SHP77 (cell line): Measurements from ENCODE around the gene PRDM16.
A peak's percentile ranks its signal among the peaks of the same experiment; 100 is the strongest.

Experiments used
- DNase-seq, 2 experiments: peaks; one replicate each; lab custom pipeline; 2025; lab: John Stamatoyannopoulos, UW

Gene PRDM16

DNA sequence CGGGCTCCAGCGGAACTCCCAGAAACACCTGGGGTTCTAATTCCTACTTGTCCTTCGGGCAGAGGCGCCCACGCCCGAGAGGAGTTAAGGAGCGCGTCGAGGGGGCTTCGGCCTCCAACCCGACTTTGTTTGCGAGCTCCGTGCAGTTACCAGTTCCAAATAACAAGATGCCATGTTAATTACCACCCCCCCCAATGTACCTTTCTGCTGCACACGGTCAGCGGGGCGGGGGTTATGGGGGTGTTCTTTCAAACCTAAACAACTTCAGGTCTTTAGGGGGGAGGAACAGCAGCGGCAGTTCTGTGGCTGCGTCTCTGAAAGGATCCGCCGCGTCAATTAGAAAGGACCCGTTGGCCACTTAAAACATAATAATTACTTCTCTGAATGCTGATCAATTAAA is 114.8 kb downstream of the PRDM16 start:
- DNase-seq = no peak

DNA sequence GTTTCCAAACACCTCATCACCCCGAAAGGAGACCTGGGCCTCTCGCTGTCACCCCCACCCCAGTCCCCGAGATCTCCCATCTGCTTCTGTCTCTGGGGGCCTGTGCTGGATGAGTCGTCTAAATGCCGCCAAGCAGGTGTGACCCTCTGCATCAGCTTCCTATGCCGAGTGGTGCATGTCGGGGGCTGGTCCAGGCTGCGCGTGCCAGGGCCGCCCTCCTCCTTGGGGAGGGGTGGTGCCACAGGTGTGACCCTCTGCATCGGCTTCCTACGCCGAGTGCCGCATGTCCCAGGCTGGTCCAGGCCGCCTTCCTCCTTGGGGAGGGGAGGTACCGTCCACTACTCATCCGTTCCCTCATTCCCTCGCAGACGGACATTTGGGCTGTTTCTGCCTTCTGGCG is 115.7 kb downstream of the PRDM16 start:
- DNase-seq = no peak

DNA sequence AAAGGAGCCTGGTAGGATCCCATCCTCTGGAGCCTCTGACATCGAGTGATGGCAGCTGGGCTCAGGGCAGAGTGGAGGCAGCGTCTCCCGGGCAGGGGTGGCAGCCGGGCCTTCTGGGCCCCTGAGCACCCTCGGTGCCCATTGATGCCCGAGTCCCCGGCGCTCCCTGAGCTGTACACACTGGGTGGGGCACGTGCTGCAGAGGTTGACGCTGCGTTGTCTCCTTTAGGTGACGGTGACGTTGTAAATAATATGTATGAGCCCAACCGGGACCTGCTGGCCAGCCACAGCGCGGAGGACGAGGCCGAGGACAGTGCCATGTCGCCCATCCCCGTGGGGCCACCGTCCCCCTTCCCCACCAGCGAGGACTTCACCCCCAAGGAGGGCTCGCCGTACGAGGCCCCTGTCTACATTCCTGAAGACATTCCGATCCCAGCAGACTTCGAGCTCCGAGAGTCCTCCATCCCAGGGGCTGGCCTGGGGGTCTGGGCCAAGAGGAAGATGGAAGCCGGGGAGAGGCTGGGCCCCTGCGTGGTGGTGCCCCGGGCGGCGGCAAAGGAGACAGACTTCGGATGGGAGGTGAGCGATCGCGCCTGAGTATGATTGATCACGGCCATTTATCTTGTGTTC is 117.0 kb downstream of the PRDM16 start:
- DNase-seq = no peak

DNA sequence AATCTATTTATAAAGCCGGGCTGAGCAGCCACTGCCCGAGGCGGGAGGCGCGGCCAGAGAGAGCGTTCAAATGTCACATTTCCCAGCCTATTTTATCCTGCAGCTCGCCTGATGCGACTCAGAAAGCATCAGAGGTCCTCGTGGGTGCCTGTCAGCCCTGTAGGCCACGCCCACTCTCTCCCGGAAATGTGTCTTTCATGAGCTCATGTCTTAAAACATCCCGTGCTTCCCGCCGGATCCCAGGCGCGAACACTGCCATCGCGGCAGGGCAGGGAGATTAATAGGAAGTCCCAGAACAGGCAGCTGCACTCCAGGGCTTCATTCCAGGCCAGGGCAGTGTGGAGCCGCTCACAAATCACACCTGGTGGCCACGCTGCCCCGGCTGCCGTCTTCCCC is 117.5 kb downstream of the PRDM16 start:
- DNase-seq = peak; percentile 10 to 48

DNA sequence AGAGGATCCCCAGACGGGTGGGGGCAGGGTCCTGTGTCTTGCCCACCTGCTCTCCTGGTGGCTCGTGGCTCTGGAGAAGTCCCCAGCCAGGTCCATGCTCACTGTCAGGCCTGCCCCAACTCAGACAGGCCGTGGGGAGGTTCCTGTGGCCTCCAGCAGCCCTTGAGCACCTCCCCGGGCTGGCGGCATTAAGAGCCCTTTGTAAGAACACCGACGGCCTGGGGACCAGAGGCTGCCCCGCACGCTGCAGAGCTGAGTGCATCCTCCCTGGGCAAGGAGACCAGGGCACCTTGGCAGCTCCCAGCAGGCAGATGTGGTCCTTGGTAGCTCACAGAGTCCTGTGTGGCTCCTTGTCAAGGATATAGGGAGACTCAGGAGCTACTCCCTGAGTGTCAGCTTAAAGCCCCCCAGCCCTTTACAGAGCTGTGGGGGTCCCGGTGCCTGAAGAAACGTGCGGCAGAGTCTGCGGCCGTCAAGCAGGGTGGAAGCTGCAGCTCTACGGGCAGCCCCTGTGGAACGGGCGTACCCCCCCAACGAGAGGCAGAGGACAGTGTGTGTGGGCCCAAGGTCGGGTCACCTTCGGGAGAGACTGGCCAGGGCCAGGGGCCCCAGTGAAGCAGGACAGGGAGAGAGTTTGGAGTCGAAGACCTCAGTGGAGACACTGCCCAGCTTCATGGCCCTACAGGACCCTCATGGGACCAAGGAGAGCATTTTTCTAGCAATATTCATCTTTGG is 118.6 kb downstream of the PRDM16 start:
- no peak for DNase-seq

DNA sequence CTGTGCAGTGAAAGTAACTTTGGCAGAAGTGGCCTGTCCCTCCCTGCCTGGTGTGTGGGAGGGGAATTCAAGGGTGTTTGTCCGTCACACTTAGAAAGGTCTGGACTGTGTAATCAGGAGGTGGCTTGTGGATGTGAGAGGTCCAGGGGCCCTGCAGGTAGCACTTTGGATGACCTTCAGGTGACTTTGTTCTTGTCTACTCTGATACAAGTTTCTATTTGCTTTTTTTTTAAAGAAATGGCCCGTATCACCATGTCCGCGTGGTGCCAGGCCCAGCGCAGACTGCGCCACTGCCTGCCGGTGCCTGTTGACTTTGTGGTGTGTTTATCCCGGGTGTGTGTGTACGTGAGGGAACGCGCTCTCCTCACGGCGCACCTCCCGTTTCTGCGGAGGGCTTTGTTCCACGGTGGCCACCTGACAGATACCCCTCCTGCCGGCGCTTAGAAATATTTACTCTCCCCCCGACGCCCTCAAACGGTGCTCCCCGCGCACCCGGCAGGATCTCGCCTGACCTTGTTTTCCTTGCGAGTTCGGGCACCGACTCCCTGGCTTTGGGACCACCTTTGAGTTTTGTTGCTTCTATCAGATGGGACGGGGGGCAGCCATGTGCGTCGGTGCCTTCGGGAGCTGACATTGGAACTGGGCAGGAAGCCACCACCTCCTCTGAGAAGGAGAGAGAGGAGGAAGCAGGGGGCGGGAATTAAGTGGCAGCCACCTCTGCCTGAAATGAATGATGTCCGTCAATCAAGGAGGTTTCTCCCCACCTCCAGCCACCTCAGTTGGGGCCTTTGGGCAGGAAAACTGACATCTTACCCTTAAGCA is 119.4 kb downstream of the PRDM16 start:
- no peak for DNase-seq

DNA sequence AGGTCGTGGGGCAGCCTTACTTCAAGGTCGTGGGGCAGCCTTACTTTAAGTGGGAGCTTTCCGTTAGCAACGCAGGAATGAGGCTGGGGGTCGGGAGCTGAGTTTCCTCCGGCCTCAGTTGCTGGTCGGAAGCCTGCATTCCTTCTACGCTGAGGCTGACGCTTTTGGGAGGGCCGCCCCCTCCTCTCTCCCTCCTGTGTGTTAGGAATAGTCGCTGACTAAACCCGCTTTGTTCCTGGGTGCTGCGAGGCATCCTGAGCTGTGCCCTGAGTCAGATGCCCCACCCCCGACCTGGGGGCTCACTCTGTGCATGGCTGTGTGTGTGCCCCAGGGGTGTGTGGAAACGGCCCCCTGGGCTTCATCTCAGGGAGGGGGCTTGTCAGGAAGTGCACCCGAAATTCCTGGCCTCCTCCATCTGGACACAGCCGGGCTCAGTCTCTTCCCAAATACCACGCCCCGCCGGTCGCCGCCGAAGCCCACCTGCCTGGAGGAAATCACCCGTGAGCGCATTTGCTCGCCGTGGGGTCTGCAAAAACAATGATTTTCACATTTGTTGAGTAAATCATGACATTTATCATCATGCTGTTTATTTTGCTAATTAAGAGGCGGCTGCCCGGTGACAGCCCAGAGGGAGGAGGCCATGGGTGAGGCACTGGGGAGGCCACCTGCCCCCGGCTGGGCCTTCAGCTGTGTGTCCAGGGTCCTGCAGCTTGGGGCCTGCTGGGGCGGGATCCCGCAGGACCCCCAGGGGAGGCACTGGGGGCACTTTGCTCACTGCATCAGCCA is 121.4 kb downstream of the PRDM16 start:
- no peak for DNase-seq

DNA sequence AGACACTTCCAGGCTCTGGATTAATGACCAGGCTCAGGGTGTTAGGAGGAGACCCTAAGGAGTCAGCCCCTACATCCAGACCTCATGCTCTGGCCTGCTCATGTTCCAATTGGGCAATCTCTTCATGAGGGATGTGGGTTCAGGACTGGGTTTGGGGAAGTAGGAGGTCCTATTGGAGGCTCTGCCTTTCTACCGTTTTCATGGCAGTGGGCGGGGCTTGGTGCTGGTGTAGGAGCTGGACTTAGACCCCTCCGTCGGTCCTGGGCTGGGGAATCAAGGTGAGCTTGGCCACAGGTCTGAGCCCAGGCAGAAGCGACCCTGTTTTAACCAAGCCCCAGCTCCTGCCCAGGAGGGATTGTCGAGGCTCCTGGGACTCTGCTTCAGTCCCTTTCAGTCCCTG is 123.4 kb downstream of the PRDM16 start:
- no peak for DNase-seq

DNA sequence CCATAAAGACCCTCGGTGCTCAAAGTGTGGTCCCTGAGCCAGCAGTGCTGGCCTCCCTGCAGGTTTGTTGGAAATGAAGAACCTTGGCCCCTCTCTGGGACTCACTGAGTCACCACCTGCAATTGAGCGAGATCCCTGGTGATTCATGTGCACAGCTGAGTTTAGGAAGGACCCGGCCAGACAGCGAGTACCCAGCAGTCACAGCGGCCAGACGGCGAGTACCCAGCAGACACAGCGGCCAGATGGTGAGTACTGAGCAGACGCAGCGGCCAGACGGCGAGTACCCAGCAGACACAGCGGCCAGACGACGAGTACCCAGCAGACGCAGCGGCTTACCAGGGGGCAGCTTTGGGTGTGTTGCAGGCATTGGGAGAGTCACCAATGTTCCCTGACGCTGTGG is 123.8 kb downstream of the PRDM16 start:
- DNase-seq = peak; percentile 9 to 30

DNA sequence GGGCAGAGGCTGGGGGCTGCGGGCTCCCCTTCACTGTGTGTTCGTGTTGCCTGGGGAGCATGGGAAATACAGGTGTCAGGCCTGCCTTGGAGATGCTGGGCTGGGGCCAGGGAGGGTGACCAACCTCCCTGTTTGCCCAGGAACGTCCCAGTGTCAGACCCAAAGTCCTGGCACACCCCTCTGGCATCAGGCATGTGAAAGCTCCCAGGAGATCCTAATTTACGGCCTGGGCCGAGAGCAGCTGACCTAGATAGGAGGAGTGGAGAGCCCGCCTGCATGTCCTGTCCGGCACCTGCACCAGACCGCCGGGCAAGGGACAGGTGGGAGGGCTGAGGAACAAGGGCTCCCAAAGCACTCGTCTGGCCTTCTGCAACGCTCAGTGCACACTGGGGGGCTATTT is 124.8 kb downstream of the PRDM16 start:
- DNase-seq = no peak

DNA sequence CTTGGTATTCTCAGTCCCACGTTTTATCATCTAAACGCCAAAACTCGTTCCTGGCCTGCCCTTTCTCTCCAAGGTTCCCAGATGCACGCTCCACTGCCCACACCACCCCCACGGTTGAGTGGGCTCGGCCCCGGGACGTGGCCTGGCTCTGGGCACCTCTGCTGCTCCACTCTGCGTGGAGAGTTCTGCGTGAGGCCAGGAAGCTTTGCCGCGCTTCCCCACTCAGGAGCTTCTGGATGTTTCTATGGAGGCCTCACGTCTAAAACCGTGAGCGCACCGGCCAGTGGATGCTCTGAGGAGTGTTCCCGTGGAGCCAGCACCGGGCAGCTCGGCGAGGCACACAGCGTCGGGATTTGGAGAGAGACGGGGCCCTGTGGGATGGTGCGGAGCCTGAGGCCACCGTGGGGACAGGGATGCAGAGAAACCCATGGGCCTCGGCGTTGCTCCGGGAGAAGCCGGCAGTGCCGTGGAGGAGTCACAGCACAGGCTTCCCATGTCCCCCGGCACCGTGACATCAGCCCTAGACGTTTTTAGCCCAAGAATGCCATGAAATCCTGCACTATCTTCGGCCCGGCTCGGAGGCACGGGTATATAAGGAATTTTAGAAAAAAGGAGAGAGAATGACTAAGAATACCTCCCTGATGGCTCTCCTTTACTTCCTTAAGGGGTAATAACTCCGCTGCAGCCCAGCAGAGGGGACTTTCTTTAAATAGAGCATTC is 125.9 kb downstream of the PRDM16 start:
- DNase-seq = no peak

DNA sequence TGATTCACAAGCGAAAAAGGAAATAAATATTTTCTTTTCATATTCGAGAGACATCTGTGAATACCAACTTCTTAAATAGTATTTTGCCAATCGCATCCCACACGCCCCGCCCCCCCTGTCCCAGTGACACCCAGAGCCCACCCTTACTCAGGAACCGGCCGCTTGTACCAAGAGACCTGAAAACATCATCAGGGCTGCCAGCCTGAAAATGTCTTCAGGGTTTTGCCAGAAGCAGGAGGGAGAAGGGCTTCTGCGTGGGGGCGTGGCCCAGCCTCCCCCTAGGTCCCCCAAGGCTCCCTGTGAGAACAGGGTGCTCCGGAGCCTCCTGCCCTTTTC is 126.4 kb downstream of the PRDM16 start:
- DNase-seq = no peak

DNA sequence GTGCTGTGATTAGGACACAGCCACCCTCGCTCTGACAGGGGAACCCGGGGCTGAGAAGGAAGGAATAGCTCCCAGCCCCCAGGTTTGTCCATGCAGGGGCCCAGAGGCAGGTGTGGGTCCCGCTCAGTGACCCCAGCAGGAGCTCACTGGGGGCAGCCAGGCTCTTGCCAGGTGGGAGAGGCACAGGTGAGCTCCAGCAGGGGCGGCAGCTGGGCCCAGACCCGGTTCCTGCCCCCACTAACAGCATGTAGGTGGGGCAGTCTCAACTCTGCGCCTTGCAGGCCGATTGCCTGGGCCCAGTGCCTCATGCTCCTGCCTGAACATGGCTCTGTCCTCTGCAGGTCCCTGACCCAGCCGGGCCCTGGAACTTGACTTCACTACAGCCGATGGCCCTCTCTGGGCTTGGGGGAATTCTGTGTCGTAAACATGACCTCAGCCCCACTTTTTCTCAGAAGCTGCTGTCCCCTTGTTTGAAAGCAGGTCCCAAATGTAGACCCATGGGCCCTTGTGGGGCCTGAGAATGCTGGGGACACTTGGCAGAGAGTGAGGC is 127.0 kb downstream of the PRDM16 start:
- DNase-seq = no peak

DNA sequence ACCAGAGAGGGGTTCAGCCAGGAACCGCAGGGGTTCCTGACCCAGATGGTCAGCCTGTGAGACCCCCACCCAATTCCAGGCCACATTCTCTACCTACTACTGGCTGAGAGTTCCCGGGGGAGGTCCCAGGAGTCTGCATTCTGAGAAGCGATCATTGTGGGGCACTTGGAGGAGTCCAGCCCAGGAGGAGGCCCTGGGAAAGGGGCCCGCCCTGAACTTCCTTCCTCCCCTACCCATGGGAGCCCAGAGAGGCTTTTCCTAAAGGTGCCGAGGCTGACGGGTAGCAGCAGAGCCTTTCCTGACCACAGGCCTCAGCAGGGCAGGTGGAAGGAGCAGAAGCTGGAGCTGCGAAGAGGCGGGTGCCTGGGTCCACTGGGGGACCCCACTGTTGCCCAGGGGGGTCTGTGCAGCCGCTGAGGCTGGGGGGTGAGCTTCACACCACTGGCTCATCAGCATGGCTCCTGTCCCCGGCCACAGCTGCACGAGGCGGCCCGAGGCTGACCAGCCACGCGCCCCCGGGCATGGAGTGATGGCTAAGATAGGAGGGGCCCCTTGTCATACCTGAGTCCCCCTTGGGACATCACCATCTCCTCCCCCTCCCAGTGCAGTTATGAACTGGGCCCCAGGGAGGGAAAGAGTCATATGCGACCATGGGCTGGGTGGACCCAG is 127.7 kb downstream of the PRDM16 start:
- DNase-seq = no peak

DNA sequence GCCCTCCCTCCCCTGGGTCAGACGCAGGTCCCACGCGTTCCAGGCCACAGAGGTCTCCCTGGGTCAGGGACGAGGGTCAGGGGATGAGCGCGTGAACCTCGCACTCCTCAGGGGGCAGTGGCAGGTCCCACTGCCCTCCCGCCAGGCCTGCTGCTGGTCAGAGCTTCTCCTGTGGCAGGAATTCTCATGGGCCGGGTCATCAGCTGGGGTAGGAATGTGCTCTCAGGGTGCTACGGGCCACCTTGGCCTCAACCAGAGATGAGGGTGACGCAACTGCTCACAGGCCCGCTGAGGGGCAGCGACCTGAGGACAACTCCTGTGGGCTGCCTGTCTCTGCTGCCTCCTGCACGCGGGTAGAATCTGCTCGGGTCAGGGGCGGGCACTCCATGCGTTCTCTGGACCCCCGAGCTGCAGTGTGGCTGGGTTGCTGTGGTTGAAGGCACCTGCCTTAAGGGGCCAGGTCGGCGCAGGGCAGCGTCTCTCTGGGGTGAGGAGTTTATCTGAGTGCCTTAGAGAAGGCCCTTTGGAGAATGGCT is 128.8 kb downstream of the PRDM16 start:
- DNase-seq = no peak

DNA sequence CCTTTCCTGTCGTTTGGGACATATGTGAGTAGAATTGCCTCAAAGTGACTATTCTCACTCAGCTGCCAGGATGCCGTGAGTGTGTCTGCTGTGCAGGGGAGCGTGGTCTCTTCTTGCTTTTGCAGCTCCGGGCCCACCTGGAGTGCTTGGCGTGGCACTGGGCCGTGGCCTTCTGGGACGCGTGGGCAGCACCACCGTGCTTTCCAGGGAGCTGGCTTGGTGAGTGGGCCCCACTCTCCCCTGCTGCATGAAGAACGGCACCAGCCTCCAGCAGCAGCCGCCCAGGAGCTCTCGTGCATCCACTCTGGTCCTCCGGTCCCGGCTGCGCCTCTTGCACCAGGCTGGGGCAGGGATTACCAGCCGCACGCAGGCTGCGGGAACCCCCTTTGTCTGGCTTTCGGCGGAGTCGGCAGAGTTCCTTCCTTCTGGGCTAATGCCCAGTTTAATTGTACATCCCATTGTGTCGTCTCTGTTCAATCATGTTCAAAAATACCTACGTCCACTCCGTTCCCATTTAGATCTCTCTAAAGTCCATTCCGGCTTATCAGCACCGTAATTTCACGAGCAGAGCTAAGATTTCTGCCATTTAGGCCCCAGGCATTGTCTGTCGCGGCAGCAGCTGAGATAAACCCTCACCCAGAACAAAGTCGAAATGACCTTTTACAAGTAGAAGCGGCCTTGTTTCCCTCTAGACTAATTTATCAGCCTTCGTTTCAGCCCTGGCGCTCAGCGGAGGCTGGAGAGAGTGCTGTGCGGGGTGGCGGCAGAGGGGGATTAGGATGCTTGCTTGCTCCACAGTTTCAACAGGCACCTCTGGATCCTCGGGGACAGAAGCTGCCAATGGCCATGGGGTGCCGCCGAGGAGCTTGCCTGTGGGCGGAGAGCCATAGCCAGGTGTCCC is 129.6 kb downstream of the PRDM16 start:
- no peak for DNase-seq

DNA sequence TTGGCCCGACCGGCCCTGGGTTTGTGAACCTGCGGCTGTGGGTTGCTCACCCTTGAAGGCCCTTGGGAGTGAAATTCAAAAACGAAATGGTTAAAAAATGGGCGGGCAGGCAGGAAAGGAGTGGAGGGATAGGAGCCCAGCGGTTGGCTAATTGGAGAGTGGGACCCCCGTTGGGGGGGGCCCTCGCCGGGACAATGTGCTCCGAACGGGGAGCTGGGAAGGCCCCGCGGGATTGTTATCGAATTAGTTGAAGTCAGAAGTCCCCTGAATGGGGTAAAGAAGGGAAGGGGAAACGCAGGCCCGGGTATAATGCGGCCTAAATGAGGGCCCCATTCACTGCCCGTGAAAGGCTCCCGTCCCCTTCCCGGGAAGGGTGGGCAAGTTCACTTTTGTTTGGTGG is 135.7 kb downstream of the PRDM16 start:
- no peak for DNase-seq

DNA sequence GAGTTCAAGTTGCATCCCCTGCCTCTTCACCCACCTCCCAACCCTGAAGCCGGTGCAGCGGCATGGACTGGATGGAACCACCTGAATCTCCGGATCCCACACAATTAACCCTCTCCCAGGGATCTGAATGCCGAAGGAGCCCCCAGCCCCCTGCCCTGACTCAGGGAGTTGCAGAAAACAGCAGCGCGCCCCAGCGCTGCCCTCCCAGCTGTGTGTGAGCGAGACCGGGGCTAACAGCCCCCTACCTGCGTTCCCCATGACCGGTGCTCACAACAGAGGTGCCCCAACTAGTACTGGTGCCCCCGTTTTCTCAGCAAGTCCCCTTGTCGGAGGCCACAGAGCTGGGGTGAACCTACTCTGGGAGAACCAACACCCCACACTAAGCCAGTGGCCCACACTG is 136.8 kb downstream of the PRDM16 start:
- DNase-seq = no peak

DNA sequence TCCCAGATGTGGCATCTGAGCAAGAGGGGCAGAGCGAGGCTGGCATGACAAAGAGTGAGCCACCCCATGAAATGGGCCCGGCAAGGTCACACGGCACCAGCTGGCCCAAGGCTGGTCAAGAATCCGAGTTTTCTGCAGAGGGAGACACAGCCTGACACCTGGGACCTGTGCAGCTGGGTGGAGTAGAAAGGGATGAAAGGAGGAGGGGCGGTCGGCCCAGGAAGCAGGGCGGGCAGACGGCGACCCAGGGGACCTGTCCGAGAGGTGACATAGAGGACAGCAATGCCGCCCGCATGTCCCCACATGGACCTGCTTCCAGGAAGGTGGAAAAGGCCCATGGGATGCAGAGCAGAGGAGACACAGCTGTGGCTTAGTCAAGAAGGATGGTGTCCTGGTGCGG is 137.7 kb downstream of the PRDM16 start:
- no peak for DNase-seq
